Lower leg skin (tissue), 3 donors: ENCODE results near the gene YBEY.

Experiments used
- CTCF ChIP-seq, 3 donors: fragments of 450-650 bp; IDR thresholded peaks; one replicate each; pipeline ENCODE4 v1.5.1; 2016; ENCODE audit warnings: antibody characterized with exemption in 3 of 3, mild to moderate bottlenecking in 3 of 3, moderate library complexity in 2 of 3
- POLR2A ChIP-seq, 2 donors: fragments of 450-650 bp; IDR thresholded peaks; one replicate each; pipeline ENCODE4 v1.6.1; 2016 to 2017; ENCODE audit warnings: antibody characterized with exemption in 2 of 2, mild to moderate bottlenecking in 1 of 2, moderate library complexity in 1 of 2

GRCh38 chr21:46254208-46254975 lies 31.8 kb upstream of the YBEY start:
- TF ChIP-seq POLR2A (IDR thresholded peaks at IDR 0.05) (no peak), CTCF (IDR thresholded peaks at IDR 0.05) (no peak)
